Femur (tissue), 1 donor: Measurements from ENCODE around the gene RAP1B.
"Not testable (repeated sequence)": the region's sequence is repeated elsewhere in the genome, so short reads cannot be mapped to it uniquely, and the experiment has no call there.

ENCODE experiments used
- DNase-seq: peaks from one replicate; pipeline ENCODE4 v3.0.0-alpha.2; 2017

The RAP1B gene

GRCh38 chr12:68637439-68637838, 26.7 kb downstream of the RAP1B start:
- not testable (repeated sequence) for DNase-seq

- no peak for DNase-seq
These were observed 27.5 kb downstream of the RAP1B start for GRCh38 chr12:68638171-68638570.

- no peak for DNase-seq
These were observed 28.2 kb downstream of the RAP1B start for GRCh38 chr12:68638721-68639395.

GRCh38 chr12:68639396-68639767, 28.7 kb downstream of the RAP1B start:
- no peak for DNase-seq

- DNase-seq: no peak
These were observed 30.4 kb downstream of the RAP1B start for GRCh38 chr12:68641138-68641537.

GRCh38 chr12:68646484-68646883, 35.8 kb downstream of the RAP1B start:
- no peak for DNase-seq

GRCh38 chr12:68647507-68647906, 36.8 kb downstream of the RAP1B start:
- no peak for DNase-seq

GRCh38 chr12:68648179-68648578, 37.5 kb downstream of the RAP1B start:
- no peak for DNase-seq

- no peak for DNase-seq
These were observed 54.4 kb downstream of the RAP1B start for GRCh38 chr12:68665016-68665569.

GRCh38 chr12:68667291-68667690, 56.6 kb downstream of the RAP1B start:
- no peak for DNase-seq

- no peak for DNase-seq
These were observed 57.2 kb downstream of the RAP1B start for GRCh38 chr12:68667896-68668295.

- DNase-seq: no peak
These were observed 60.5 kb downstream of the RAP1B start for GRCh38 chr12:68671179-68671578.

GRCh38 chr12:68673788-68674187, 63.1 kb downstream of the RAP1B start:
- DNase-seq: no peak

GRCh38 chr12:68674376-68674775, 63.7 kb downstream of the RAP1B start:
- DNase-seq: no peak

GRCh38 chr12:68675101-68675842, 64.6 kb downstream of the RAP1B start:
- DNase-seq: no peak

- DNase-seq: not testable (repeated sequence)
These were observed 66.2 kb downstream of the RAP1B start for GRCh38 chr12:68676854-68677253.

- no peak for DNase-seq
These were observed 75.5 kb downstream of the RAP1B start for GRCh38 chr12:68686262-68686594.

- peak; percentile 99 for DNase-seq
These were observed 76.2 kb downstream of the RAP1B start, which contains the start of gene NUP107 for GRCh38 chr12:68686595-68687521. Gene NUP107, plus strand, starts transcription at chr12:68686978. Its CDS starts 88 bp downstream, at chr12:68687066.

- no peak for DNase-seq
These were observed 84.8 kb downstream of the RAP1B start for GRCh38 chr12:68695454-68695853.

- no peak for DNase-seq
These were observed 88.8 kb downstream of the RAP1B start for GRCh38 chr12:68699486-68699885.
